Nephron progenitor cell (in vitro differentiated cells): Measurements from ENCODE around the gene JMJD8.

ENCODE experiments used
- DNase-seq: peaks from one replicate; pipeline ENCODE4 v3.0.0; 2021
- H3K27ac Mint-ChIP-seq: 2 replicates; pipeline ENCODE4 v1.8.0; 2021; ENCODE audit warnings: mild to moderate bottlenecking, moderate library complexity, mixed read lengths
- H3K27me3 Mint-ChIP-seq: 2 replicates; pipeline ENCODE4 v1.8.0; 2021; ENCODE audit warnings: mild to moderate bottlenecking, low read depth, mixed read lengths; ENCODE audit not compliant: poor library complexity
- H3K36me3 Mint-ChIP-seq: 2 replicates; pipeline ENCODE4 v1.8.0; 2021; ENCODE audit warnings: low read depth, mixed read lengths
- H3K4me1 Mint-ChIP-seq: 2 replicates; pipeline ENCODE4 v1.8.0; 2021; ENCODE audit warnings: mixed read lengths
- H3K4me3 Mint-ChIP-seq: 2 replicates; pipeline ENCODE4 v1.8.0; 2021; ENCODE audit warnings: mild to moderate bottlenecking, moderate library complexity, mixed read lengths
- H3K9me3 Mint-ChIP-seq: 2 replicates; pipeline ENCODE4 v1.8.0; 2021; ENCODE audit warnings: mild to moderate bottlenecking, moderate library complexity, mixed read lengths
- CTCF ChIP-seq: fragments of 200-600 bp; sonication (generic); IDR thresholded peaks from 2 replicates; pipeline ENCODE4 v1.5.0; 2021; ENCODE audit warnings: antibody characterized with exemption

The JMJD8 gene

GRCh38 chr16:631808-632358 lies 52.3 kb downstream of the JMJD8 start:
- TF ChIP-seq CTCF: no peak
- Mint-ChIP-seq H3K27me3 (peaks cover 6% of the 10 kb centered on the region), H3K9me3 (no peaks in the 10 kb centered on the region), H3K27ac (no peak overlapping the region), H3K4me3 (peak overlapping the region; percentile 86), H3K4me1 (peaks cover 45% of the 10 kb centered on the region), H3K36me3 (peaks cover 5% of the 10 kb centered on the region)
- DNase-seq: no peak
